Measurements from ENCODE around the gene CCDC158.
A peak's percentile ranks its signal among the peaks of the same experiment; 100 is the strongest.
"Not testable (repeated sequence)": the region's sequence is repeated elsewhere in the genome, so short reads cannot be mapped to it uniquely, and the experiment has no call there.

CCDC158 gene

DNA sequence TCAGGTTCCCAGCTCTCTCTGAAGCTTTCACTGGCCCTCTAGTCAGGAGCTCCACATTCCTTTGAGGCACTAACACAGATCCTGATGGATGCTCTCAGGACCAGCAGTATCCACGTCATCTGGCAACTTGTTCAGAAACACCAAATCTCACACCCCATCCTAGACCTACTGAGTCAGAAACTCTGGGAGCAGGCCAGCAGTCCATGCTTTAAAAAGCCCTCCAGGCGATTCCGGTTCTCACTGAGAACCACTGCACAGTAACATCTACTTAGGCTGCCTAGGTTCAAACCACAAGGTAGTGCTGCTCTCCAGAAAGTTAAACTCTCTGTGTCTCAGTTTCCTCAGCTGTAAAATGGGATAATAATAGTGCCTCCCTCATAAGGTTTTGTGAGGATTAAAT lies 55.3 kb downstream of the CCDC158 start:
- DNase-seq (ENCODE audit: low spot score): no peak

DNA sequence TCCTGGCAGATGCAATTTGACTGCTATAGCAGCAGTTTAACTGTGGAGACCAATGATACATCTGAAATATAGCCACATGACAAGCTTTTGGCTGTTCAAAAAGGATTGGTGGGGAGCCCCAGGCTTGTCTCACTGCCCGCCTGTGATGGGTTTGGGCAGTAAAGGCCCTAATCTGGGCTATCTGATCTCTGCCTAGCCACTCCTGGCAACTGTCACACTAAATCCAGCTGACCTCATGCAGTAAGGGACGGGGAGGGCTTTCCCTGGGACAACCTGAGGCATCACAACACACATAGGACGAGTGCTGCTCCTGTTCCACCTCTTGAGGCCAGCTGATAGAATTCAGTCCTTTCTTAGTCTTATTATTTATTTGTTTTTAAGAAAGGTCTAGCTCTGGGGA lies 56.2 kb downstream of the CCDC158 start:
- no peak for DNase-seq (ENCODE audit: low spot score)

DNA sequence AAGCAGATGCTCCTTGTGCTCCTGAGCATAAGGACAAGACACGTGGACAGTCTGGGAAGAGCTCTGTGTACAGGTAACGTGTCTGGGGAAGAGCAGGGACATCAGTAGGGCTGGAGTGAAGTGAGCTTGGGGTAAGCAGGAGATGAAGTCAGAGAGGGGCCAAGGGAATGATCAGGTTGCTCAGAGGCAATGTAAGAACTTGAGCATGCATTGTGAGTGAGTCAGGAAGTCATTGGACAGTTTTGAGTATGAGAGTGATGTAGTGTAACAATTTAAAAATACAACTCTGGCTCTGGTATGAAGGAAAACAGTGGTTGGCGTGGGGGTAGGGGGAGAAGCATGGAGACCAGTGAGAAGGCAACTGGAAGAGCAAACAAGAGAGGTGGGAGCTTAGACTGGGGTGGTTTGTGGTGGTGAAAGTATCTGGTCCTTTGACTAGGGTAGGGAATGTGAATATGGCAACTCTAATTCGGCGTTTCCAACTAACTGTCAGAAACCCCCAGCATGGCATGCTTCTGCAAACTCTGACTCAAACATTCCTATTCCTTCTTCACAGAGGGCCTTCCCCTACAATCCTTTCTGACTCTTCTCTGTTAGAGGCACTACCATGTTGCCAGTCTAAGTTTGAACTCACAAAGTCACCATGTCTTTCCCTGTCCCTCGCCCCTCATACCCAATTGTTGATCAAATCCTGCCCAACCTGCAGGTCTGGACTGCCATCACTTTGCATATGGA lies 57.2 kb downstream of the CCDC158 start:
- no peak for DNase-seq (ENCODE audit: low spot score)

DNA sequence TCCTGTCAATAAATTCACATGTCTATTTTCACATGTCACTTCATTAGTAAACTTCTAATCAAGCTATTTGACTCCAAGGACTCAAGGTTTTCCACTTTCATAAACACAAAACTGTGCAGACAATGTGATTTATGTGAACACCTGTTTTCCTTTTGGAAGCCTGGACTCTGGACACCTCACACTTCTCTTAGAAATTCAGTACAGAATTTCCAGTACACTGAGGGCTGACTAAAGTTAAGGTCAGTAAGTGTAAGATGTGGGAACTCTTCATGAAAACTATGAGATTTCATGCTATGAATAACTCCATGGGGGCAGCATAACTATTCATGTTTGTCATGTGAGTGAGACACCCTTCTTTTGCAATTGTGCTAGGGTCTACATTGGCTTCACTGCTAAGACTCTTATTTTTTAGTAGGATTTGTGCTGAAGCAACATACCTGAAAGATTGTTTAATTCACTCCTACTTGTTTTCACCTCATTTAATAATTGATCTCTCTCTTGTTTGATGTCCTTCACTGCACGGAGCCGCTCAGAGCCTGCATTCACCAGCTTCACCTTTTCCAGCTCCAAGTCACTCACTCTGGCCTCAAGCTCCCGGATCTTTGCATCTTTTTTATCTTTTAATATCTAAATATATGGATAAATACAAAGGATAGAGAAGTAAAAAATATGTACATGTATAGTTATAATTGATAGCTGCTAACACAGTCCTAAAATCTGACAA lies 59.1 kb downstream of the CCDC158 start:
- DNase-seq (ENCODE audit: low spot score): no peak

- not testable (repeated sequence) for DNase-seq (ENCODE audit: low spot score)
Observed at GRCh38 chr4:76359881-76360466, 61.0 kb downstream of the CCDC158 start.

DNA sequence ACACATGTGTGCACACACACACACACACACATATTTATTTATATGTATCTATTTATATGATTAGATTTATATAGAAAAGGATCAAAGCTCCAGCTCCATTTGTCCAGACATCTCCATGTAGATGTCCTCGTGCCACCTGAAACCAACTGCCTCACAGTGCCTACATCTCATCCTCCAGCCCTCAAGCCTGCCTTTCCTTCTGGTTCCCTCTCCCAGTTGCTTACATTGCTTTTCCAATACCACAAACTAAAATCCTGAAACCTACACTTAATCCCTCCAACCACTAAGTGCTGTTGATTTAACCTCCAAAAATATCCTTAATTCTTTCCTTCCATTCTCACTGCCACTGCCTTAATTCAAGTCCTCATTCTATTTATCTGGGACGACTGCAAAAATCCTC lies 63.0 kb downstream of the CCDC158 start:
- no peak for DNase-seq (ENCODE audit: low spot score)

DNA sequence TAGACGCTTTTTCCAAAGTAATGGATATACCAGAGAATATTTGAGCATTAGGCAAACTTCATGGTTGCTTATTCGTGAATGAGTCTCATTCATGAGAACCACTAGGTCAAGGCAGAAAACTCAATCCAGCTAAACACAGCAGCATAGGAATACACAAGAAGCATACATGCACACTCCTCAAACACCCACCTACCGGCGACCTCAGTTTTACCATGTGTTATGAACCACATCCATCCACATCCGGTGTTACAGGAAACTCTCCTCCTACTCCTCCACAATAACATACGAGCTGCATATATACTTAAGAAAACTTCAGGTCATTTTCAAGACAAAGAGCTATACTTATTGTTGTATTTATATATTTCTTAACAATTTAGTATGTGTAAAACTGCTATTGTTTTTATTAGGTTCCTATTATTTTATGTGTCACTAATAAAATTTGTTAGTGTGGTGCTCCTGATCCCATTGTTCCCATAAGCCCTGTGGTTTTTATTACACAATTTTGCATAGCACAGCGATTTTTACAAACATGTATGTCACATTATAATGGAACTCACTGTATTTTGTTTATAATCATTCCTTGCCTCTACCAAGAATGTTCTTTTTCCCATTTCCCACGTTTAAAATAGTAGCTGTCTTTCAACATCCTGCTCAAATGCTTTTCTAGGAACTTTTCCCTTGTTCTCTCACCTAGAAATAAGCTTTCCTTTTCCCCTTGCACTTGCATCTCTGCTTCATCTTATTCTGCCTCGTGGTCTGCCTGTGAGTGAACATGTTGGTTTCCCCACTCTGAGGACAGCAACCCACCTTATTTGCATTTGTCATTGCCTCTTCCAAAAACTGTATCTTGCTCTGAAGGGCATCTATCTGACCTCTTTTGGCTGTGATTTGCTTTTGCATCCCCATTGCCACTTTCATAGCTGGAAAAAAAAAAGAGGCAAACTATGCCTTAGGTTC lies 66.1 kb downstream of the CCDC158 start:
- no peak for DNase-seq (ENCODE audit: low spot score)

DNA sequence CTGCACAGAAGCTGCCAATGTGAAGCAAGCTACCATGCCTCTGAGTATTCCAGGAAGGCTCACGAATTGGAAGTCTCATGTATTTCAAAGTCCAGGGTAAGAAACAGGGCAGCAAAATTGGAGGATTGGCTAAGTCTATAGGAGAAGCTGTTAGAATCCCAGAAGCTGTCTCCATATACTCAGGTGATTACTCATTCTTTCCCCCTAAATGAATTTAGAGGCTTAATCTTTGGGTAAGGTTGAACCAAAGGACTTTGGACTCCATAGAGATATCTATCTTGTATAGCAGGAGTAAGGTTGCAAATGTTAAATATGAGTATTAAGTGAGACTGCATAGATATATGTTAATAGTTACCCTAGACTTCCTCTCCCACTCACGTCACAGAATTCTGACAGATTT lies 78.1 kb downstream of the CCDC158 start:
- no peak for DNase-seq (ENCODE audit: low spot score)

- no peak for DNase-seq (ENCODE audit: low spot score)
Observed at GRCh38 chr4:76342191-76342590, 78.8 kb downstream of the CCDC158 start.

DNA sequence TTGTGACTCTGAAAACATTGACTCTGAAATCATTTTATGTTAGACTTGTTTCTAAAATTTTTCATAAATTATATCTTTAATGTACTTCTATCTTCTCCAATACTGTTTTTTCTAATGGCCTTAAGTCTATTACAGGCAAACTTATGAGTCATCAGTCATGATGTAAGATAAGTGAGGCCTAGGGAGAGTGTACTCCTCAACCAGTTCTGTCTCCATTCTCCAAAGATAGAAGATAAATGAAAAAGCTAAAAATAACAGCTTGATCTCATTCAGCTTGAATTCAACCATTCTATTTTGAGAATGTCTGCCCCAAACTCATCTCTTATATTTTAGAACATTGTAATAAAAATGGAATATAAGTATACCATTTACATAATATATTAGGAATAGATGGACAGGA lies 79.9 kb downstream of the CCDC158 start:
- DNase-seq (ENCODE audit: low spot score): no peak

GRCh38 chr4:76339364-76339763 lies 81.6 kb downstream of the CCDC158 start:
- no peak for DNase-seq (ENCODE audit: low spot score)

GRCh38 chr4:76334885-76335284 lies 86.1 kb downstream of the CCDC158 start:
- DNase-seq (ENCODE audit: low spot score): no peak

DNA sequence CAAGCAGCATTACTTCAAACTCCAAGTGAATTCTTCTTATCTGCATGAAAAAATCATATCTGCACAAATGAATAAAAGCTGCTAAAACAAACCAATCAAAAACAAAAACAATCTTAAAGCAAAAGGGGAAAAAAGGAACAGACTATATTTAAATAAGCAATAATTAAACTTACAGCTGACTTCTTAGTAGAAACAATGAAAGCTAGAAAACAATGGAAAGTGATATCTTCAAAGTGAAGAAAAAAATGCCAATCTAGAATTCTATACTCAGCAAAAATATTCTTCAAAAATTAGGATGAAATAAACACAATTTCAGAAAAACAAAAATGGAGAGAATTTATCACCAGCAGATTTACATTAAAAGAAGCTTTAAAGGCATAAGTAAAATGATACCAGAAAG lies 94.4 kb downstream of the CCDC158 start:
- peak; percentile 15 for DNase-seq (ENCODE audit: low spot score)

DNA sequence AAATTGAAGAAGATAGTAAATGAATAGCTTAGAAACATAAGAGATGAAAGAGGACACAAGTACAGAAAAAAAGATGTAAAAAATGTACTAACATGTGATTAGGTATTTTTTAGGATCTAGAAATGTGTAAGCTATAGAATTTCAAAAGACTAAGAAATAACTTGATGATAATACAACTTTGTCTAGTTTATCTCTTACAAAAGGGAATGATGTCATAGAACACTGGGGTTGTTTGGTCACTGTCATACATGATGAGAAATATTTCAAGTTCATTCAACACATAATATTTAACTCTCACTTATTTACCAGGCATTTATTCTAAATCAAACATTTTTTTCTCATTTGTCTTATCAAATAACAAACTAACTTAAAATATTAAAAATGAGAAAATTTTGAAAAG lies 95.9 kb downstream of the CCDC158 start:
- no peak for DNase-seq (ENCODE audit: low spot score)

DNA sequence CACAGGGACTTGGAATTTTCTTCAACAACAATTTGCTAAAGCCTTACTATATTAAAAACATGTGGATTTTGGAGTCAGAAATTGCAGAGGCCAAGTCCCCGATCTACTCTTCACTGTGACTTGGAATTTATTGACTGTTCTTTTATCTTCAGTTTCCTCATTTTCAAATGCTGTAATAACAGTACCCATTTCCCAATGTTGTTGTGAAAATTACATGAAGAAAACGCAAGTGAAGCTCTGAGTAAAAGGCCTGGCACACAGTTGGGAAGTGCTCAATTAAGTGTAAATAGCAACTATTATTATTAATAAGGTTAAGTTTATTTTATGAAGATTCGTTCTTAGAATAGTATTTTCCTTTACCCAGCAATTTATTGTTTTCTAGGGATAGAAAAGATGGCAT lies 98.7 kb downstream of the CCDC158 start:
- no peak for DNase-seq (ENCODE audit: low spot score)

DNA sequence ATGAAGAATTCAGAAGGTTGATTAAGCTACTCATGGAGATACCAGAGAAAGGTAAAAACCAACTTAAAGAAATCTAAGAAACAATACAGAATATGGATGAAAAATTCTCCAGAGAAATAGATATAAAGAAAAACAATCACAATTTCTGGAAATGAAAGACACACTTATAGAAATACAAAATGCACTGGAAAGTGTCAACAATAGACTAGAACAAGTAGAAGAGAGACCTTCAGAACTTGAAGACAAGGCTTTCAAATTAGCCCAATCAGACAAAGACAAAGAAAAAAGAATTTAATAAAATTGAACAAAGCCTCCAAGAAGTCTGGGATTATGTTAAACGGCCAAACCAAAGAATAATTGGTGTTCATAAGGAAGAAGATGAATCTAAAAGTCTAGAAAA lies 104.8 kb downstream of the CCDC158 start:
- DNase-seq (ENCODE audit: low spot score): no peak

GRCh38 chr4:76315267-76315918 lies 105.5 kb downstream of the CCDC158 start:
- no peak for DNase-seq (ENCODE audit: low spot score)

- DNase-seq (ENCODE audit: low spot score): no peak
Observed at GRCh38 chr4:76313547-76313946, 107.4 kb downstream of the CCDC158 start.

GRCh38 chr4:76312457-76312856 lies 108.5 kb downstream of the CCDC158 start:
- no peak for DNase-seq (ENCODE audit: low spot score)

DNA sequence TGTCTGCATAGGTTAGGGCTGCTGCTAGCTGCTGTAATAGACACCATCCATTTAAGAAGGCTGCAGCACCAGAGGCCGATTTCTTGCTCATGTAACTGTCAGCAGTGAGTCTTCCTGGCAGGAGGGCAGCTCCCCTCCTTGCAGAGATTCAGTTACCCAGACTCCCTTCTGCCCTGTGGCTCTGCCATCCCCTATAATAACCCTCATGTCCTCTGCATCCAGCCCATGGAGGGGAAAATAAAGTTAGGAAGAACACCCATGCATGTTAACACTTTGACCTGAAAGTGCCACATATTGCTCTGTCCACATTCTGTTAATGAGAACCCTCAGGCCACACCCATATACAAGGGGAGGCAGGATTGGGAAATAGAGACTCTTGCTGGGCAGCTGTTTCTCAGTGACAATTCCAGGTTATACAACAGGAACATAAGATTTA lies 109.0 kb downstream of the CCDC158 start:
- DNase-seq (ENCODE audit: low spot score): no peak

DNA sequence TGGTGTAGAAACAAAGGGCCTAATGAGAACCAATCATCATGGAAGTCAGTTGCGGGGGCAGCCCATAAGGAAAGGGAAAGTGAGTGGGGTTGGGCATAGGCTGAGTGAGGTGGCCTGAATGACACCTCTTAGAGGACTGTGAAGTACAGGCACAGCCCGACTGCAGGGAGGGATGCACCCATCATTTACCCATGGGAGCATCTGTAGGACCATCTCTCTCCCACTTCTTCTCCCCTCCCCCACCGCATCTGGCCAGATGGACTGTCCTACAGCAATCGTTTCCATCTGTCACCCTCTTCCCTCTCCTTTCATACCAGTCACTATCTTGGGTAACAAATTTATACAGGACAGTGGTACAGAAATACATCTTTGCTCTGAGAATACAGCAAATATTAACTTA lies 110.3 kb downstream of the CCDC158 start:
- no peak for DNase-seq (ENCODE audit: low spot score)
